ENCODE data around the gene ROBO4.

The ROBO4 gene

GRCh38 chr11:124920356-124920755 is 22.7 kb upstream of the ROBO4 start:
- DNase-seq (ENCODE audit: insufficient read length, low spot score) (no peak), FAIRE-seq (no peak)

- no peak for FAIRE-seq
These were observed 22.2 kb upstream of the ROBO4 start for GRCh38 chr11:124919898-124920297.

GRCh38 chr11:124918950-124919349 is 21.3 kb upstream of the ROBO4 start, which contains the start of gene HEPN1:
TSS of gene HEPN1 (plus strand) at chr11:124919250.
- FAIRE-seq (no peak), DNase-seq (ENCODE audit: insufficient read length, low spot score) (no peak)

More at GRCh38 chr11:124919898-124920297, 22.2 kb upstream of the ROBO4 start:
- no peak for DNase-seq (ENCODE audit: insufficient read length, low spot score)

- FAIRE-seq = no peak
These were observed 19.5 kb upstream of the ROBO4 start for GRCh38 chr11:124917115-124917637.

GRCh38 chr11:124916370-124916710 is 18.7 kb upstream of the ROBO4 start:
- FAIRE-seq (no peak), DNase-seq (ENCODE audit: insufficient read length, low spot score) (no peak)

More at GRCh38 chr11:124917115-124917637, 19.5 kb upstream of the ROBO4 start:
- DNase-seq (ENCODE audit: insufficient read length, low spot score) = no peak

- FAIRE-seq = no peak
- no peak for DNase-seq (ENCODE audit: insufficient read length, low spot score)
These were observed 18.1 kb upstream of the ROBO4 start for GRCh38 chr11:124915541-124916369.

GRCh38 chr11:124902616-124903015 is 5.0 kb upstream of the ROBO4 start:
- no peak for DNase-seq (ENCODE audit: insufficient read length, low spot score)
- no peak for FAIRE-seq

- FAIRE-seq = no peak
- no peak for DNase-seq (ENCODE audit: insufficient read length, low spot score)
These were observed 2.8 kb upstream of the ROBO4 start for GRCh38 chr11:124900464-124900863.

GRCh38 chr11:124899383-124900145 is 1.9 kb upstream of the ROBO4 start:
- FAIRE-seq (no peak), DNase-seq (ENCODE audit: insufficient read length, low spot score) (no peak)

- FAIRE-seq (no peak), DNase-seq (ENCODE audit: insufficient read length, low spot score) (no peak)
These were observed 1.0 kb upstream of the ROBO4 start for GRCh38 chr11:124898711-124899110.

- no peak for FAIRE-seq
- no peak for DNase-seq (ENCODE audit: insufficient read length, low spot score)
These were observed 607 bp upstream of the ROBO4 start for GRCh38 chr11:124898263-124898680.

- DNase-seq (ENCODE audit: insufficient read length, low spot score) = no peak
- FAIRE-seq = no peak
These were observed 759 bp downstream of the ROBO4 start for GRCh38 chr11:124896821-124897391.

- no peak for FAIRE-seq
- no peak for DNase-seq (ENCODE audit: insufficient read length, low spot score)
These were observed 1.5 kb downstream of the ROBO4 start for GRCh38 chr11:124896071-124896750.

- DNase-seq (ENCODE audit: insufficient read length, low spot score) = no peak
- no peak for FAIRE-seq
These were observed 2.1 kb downstream of the ROBO4 start for GRCh38 chr11:124895471-124895971.

- FAIRE-seq (no peak), DNase-seq (ENCODE audit: insufficient read length, low spot score) (no peak)
These were observed 2.8 kb downstream of the ROBO4 start for GRCh38 chr11:124894606-124895430.

GRCh38 chr11:124893781-124894401 is 3.8 kb downstream of the ROBO4 start:
- no peak for FAIRE-seq
- DNase-seq (ENCODE audit: insufficient read length, low spot score) = no peak

GRCh38 chr11:124892750-124893454 is 4.8 kb downstream of the ROBO4 start:
- FAIRE-seq (no peak), DNase-seq (ENCODE audit: insufficient read length, low spot score) (no peak)

GRCh38 chr11:124892146-124892545 is 5.5 kb downstream of the ROBO4 start:
- no peak for FAIRE-seq
- no peak for DNase-seq (ENCODE audit: insufficient read length, low spot score)
